Left kidney (tissue), 8 donors: ENCODE results near the gene ANKRD60. TPM values are rescaled to one million over a fixed set of nuclear protein-coding genes. Genes with fewer than 3 reads are reported as not detected.

Experiments used
- DNase-seq: peaks from one replicate; pipeline ENCODE4 v3.0.0-alpha.2; 2013
- long read RNA-seq, 8 donors: transcript quantifications; one replicate each; lab custom pipeline, GENCODE V29; 2026
- polyA plus RNA-seq: library from polyadenylated mRNA; unstranded; fragments of 120-200 nt; gene quantifications from one replicate; pipeline ENCODE4 v1.2.1, GENCODE V29; 2013; ENCODE audit not compliant: insufficient read length

Gene ANKRD60, protein sequence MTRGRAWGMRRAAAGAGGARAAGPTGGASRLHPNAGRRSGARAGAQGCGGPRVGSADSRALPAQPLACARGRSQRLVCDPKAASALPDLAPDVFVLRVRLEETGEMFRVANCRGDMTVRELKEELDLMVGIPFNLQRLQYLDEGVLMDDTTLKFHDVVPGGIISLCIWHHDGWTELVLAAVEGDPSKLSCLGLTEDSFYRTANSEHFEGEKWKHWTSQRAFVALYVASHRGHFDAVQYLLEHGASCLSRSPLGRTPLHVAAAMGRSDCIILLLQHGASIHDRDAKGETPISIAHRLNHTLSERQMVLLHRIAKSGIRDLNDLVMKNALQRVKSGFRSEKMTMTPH
- polyA plus RNA-seq, result not detected
- long read RNA-seq, donor 1, result 0 reads
- long read RNA-seq, donor 2, result 0 reads
- long read RNA-seq, donor 3, result 0 reads
- long read RNA-seq, donor 4, result 0 reads
- long read RNA-seq, donor 5, result 0 reads
- long read RNA-seq, donor 6, result 0 reads
- long read RNA-seq, donor 7, result 0 reads
- long read RNA-seq, donor 8, result 0 reads

DNA sequence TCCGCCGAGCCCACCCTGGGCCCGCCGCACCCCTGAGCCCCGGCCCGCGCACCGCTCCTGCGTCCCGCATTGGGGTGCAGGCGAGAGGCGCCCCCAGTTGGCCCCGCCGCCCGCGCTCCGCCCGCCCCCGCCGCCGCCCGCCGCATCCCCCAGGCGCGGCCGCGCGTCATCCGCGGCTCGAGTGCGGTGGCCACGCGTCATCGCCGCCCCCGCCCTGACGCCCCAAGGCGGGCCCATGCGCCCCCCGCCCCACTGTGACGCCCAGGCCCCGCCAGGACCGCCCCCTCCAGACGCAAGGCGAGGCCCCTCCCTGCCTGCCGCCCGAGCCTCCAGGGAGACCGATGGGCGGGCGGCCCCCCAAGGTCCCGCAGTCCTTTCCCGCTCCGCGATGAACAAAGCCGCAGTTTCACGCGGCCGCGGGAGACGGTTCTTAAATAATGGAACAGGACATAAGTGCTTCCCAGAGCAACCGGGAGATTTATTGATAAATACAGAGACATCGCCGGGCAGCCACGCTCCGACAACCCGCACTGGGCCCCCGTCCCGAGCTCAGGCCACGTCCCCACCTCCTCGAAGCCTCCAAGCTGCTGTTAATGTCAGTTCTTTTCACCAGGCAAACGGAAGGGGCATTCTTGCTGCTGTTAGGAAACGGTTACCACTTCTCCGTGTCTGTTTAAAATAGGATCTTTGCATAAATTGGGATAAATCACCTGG is at the start of gene ANKRD60:
ANKRD60 (minus strand) TSS at position 170 of the 714 bp plus-strand sequence; CDS start at position 170, 0 bp downstream.
- DNase-seq, result peak; percentile 40

DNA sequence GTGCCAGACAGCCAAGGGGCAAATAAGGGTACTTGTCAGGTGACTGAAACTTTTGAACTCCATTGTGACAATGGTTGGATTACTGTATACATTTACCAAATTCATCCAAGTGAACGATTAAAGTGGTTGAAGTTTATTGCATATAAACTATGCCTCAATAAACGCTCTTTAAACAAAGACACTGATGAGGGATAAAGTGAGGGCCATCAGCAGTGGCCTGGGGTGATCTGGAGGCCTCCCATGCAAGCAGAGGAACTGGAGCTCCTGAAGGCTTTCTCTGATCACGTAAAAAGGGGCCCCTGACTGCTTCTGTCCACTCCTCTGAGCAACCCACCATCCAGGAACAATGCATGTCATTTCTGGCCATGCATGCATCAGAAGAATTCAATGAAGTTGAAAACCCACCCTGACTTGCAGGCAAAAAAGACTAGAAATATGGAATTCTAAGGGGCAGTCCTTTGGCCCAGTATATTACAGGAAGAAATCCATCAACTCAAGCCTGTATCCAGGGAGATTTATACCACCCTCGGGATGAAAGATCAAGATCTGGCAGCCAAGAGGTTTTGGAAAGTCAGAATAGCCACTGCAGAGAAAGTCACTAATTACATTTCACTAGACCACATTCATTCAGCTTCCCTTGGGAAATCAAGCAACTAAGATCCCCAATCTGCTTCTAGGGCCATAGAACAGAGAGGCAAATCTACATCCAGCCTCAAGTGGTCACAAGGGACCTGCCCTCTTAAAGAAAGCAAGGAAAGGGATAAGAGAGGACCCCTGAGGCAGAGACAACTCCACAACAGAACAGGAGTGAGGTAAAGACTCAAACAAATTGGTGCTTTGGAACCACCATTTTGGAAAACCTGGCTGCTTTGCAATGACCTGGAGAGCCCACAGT is 49.4 kb upstream of the ANKRD60 start:
- no peak for DNase-seq

DNA sequence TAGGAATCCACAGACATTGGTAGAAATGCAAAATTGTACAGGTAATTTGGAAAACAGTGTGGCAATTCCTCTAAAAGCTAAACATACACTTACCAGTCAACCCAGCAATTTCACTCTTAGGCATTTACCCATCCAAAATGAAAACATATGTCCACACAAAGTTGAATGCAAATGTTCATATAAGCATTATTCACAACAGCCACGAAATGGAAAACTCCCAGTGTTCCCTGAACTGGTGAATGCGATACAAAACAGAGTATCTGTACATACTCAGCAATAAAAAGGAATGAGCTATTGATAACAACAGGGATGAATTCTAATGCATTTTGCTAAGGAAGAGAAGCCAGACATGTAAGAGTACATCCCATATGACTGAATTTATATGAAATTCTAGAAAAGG is 48.7 kb upstream of the ANKRD60 start:
- DNase-seq, result no peak

DNA sequence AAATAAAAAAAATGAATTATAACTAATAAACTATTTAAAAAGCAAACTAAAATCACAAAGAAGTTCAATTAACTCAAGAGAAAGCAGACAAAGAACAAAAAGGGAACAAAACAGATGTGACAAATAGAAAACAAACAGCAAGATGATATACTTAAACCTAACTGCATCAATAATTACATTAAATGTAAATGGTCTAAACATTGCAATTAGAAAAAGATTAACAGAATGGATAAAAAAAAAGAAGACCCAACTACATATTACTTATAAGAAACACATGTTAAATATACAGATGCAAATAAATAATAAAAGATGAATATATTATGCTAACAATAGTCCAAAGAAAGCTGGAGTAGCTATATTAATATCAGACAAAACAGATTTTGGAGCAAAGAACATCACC is 45.9 kb upstream of the ANKRD60 start:
- no peak for DNase-seq

- DNase-seq, result no peak
Measured at GRCh38 chr20:58271606-58272351, 43.3 kb upstream of the ANKRD60 start.

DNA sequence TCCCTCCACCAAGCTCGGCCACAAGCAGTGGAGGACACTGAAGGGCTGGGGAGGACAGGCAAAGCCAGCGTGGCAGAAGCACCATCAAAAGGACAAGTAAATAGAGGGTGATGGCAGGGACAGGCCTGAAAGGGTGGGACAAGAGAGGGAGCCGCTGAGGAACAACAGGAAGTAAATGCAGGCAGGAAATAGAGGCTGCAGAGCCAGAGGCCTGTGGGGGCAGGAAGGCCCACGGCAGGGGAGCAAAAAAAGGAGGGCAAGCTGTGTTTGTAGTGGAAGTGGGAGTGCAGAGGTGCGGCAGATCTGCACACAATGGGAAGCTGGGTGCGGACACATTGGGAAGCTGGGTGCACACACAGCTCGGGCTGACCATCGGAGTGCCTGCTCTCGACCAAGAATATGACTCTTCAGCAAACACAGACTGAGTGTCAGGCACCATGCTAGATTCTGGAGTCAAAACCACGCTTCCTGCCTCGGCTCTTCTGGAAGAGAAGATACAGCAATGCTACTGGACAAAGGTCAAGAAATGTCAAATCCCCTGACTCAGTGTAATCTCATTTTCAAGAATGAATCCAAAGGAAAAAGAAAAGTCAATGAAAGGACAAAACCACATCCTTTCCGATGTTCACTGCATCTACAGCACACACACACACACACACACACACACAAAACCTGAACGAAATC is 40.6 kb upstream of the ANKRD60 start:
- no peak for DNase-seq

DNA sequence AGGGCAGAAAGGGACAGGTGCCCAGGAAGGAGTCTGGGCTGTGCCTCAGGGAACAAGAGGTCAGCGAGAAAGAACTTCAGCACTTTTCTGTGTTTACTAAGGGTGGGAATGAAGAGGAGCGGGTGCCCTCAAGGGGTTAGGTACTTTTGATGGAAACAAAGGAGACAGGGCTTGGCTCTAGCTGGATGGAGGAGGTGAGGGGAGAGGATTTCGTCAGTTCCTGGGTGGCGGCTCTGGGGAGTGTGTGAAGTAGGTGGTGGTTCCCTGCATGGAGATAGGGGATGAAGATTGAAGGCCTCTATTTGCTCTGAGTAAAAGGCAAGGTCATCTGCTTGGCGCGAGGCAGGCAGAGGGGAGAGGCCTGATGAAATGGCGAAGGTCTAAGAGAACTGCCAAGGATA is 40.0 kb upstream of the ANKRD60 start:
- DNase-seq, result no peak

DNA sequence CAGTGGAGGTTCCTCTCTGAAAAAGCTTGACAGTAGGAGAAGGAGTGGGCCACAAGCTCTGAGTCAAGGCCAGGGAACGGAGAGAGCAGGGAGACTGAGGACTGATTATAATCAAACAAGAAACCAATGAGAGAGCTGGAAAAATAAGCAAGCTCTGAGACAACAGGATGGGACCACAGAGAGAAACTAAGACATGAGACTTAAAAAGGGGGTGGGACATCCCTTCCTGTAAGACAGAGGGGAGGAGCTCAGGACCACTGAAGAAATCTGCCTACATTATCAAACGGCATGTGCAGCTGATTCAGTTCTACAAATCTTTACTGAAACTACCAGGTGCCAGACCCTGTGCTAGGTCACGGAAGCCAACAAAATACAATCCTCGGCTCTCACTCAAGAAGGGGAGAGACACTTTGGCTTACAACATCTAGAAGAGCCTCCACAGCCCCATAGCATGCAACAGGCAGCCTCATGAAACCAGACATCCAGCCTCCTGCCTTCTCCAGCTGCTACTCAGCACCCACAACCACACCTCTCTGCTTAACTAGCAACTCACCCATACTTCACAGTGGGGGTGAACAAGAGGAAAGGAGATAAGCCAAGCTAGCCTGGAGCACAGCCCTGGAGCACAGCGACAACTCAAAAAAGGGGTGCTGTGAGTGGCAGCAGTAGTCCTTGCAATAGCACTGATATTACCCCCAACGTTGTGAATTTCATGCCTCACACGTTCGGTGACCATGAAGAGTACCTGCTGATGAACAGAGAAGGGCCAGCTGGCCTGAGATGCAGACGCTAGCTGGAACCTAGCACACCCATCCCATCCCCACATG is 39.1 kb upstream of the ANKRD60 start:
- DNase-seq, result no peak

DNA sequence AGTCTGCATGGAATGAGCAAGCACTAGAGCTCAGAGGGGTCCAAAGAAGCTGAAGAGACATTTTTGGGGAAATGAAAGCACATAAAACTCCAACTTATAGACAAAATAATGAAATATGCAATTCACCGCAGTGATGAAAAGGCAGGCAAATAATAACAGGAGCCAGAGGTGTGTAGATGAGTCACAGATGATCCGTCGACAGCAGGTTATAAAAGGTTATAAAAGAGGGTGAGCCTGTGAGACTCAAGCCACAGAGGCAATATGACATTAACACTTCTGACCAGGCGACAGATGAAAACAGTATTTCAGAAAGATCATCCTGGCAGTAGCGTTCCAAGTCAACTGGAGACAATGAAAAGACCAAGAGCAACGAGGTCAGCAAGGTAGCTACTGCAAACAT is 35.8 kb upstream of the ANKRD60 start:
- DNase-seq, result no peak

DNA sequence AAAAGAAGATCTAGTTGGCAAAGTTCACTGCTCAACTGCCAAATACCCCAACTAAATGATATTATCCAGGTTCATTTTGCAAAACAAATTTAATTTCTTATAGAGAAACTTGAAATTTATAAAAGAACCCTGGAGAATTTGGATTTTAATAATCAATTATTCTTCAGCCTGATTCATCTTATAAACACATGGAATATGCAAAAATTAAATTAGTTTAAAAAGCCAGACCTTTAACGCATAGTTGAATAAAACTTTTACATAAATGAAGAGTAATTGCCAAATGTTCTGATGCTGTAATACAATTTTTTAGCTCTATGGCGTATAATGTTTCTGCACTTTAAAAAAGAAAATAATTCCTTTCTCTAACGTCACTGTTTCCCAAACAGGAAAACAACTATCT is 33.2 kb upstream of the ANKRD60 start:
- DNase-seq, result no peak

DNA sequence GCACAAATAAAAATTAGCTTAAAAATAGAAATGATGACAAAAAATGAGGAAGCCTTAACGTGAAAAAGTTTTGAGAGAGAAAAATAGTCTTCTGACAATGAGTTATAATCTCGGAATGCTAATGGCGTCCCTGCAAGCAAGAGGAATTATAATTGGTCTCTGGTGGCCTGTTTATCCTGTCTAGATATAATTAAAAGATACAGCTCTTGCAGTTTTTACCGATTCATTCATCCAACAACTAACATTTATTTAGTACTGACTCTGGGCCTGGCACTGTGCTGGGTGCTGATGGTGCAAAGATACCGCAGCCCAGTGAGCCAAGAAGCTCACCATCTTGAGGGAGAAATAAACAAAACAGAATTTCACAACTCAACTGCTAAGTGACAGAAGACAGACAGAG is 31.6 kb upstream of the ANKRD60 start:
- no peak for DNase-seq

- no peak for DNase-seq
Measured at GRCh38 chr20:58256842-58257241, 28.4 kb upstream of the ANKRD60 start.

DNA sequence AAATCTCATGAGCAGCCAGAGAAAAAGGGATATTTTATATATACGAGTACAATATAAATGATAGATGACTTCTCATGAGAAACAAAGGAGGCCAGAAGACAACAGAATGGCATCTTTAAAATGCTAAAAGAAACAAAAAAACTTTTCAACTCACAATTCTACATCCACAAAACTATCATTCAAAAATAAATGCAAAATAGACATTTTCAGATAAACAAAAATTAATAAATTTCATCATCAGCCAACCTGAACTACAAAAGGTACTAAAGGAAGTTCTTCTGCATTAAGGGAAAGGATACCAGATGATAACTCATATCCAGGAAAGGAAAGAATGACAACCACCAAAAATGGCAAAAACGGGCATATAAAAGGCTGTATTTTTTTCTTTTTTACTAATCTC is 27.9 kb upstream of the ANKRD60 start:
- no peak for DNase-seq

GRCh38 chr20:58254890-58255289 is 26.4 kb upstream of the ANKRD60 start:
- no peak for DNase-seq

- DNase-seq, result no peak
Measured at GRCh38 chr20:58251979-58252591, 23.6 kb upstream of the ANKRD60 start.

DNA sequence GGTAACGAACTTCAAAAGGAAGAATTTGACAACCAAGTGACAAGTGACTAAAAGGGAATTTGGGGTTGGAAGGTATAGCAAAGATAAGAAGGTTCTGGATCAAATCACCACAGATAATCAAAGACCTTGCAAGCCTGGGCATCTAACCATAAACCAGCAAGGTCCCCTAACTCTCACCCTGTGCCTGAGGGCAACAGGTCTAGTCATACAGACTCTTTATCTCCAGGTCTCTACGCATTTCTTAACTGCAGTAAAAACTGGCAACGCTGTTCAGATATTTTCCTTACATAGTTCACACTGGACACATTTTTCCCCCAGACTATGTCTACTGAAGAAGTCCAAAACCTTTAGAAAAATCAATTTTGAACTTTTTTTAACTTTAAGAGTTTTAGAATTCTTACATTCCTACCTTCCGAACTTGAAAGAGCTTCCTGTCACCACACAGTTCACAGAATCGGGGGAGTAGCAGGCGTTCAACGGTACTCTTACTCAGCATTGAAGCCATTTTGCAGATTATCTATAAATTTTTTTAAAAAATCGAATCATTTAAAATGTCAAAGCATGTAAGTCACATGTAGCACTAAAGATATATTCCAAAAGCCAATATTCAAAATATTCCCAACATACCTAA is 23.0 kb upstream of the ANKRD60 start:
- DNase-seq, result no peak

GRCh38 chr20:58246346-58246745 is 17.9 kb upstream of the ANKRD60 start:
- DNase-seq, result no peak

DNA sequence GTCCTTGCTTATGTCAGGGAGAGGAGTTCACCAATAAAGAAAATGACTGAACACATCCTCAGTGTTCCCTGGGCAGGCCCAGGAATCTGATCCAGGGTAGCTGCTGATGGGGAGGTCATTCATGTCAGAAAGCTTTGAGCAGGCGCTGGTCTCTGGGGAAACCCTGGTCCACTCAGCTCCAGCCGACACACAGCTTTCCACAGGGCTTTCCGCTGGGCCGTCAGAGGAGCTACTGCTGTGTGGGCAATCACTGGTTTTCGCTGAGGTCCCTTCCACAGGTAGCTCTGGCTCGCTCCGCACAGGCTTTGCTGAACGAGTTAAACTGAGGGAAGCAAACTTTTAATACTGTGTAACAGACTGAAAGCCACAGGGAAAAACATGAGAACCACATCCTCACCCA is 17.5 kb upstream of the ANKRD60 start:
- no peak for DNase-seq
